Measurements from ENCODE around the gene ADNP2. TPM values are rescaled to one million over a fixed set of nuclear protein-coding genes. Genes with fewer than 3 reads are reported as not detected.

ADNP2 gene
- polyA plus RNA-seq, 1 donor, result 10.5 TPM

DNA sequence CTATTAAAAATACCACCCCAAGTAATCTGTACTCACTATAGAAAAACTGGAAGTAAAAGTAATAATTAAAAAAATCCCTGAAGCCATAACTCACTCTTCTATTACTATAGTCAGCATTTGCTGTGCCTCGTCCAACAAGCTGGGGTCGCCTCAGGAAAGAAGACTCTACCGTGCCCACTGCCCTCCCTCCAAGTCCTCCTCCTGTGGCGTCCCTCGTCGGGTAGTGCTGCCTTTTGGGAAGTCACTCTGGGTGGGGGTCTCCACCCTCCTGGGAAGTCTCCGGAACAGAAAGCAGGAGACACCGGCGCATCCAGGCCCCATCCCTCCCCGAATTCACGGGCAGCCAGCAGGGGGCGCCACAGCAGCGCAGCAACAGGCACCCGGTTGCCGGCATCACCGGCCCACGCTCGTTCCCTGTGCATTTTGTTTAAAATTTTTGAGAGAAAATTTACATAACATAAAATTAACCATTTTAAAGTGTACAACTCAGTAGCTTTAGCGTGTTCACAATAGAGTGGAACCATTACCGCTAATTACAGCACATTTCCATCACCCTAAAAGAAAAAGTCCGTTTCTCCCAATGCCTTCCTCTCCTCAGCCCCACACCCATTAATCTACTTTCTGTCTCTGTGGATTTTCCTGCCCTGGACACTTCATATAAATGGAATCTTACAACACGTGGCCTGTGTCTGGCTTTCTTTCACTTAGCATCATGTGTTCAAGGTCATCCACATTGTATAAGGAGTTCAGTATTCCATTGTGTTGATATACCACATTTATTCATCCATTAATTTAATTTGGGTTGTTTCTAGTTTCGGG, 62.2 kb downstream of the ADNP2 start:
- DNase-seq (ENCODE audit: low read depth), result no peak

DNA sequence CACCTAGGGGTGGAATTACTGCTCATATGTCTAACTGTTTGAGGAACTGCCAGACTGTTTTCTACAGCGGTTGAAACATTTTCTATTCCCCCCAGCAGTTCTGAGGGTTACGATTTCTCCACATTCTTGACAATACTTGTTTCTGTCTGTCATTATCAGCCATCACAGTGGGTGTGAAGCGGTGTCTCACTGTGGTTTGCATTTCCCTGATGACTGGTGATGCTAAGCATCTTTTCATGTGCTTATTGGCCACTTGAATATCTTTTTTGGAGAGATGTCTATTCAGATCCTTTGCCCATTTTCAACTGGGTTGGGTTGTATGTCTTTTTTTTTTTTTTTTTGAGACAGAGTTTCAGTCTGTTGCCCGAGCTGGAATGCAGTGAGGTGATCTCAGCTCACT, 63.0 kb downstream of the ADNP2 start:
- no peak for DNase-seq (ENCODE audit: low read depth)

DNA sequence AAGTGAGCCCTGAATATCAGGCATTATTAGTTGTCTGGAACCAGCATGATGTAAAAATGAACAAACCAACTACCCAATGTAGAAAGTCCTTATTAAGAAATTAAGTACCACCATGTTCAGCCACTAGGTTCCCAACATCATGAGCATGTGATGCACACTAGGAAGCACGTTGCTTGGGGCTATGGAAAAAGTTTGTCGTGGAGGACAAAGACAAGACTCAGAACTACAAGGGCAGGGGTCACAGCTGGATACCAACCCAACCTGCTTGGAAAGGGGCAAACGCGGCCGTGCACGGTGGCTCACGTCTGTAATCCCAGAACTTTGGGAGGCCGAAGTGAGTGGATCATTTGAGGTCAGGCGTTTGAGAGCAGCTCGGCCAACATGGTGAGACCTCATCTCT, 64.0 kb downstream of the ADNP2 start:
- DNase-seq (ENCODE audit: low read depth), result no peak

DNA sequence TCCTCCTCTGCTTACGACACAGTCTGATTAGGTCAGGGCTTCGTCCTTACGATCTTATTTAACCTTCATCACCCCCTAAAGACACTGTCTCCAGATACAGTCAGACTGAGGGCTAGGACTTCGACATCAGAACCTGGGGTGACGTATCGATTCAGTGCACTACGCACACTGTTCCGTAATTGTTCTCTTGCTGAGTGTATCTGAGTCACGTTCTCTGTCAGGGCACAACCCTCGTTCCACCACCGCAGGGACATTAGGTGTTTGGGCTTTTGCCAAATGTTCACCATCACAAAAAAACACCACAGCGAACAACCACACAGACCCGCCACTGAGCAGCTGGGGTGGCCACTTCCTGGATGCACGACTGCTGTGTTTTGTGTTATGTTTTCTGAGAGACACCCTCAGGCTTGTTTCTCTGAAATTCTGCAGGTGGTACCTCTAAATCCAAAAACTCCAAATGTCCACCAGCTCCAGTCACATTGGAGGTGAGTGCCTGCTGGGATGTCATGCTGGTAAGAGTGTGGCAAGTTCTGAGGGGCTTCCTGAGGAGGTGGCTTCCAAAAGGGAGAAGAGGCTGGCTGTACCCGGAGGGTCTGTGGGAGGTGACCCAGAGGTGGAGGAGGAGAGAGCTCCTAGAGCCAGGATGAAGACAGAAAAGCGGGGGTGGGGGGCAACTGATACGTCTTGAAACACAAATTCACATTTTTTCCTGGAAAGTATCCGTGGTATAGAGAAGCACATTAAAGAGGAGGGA, 66.6 kb downstream of the ADNP2 start:
- no peak for DNase-seq (ENCODE audit: low read depth)

DNA sequence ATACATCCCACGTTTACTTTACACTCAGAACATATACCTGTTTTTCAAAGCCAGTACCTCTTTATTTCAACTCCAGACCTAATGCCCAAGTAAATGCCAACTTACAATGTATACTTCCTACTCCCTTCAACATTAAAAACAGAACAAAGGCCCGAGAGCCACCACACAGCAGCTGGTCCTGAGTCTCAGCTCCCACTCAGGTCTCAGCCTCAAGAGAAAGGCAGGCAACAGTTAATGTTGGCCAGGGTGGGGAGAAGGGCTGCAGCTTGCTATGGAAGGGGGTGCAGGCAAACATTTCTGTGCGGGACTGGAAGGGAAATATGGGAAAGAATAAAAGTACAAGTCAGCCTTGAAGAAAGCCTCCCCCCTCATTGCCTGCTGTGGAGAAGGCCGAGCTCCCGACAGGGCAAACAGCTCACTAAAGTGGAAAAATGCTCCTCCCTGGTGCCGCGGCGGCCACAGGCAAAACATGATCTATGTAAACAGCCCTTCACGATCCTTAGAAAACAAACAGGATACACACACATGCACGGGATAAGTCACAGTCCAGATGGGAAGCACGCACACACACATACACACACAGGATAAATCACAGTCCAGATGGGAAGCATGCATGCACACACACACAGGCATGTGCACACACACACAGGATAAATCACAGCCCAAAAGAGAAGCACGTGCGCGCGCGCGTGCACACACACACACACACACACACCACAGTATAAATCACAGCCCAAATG, 67.4 kb downstream of the ADNP2 start:
- no peak for DNase-seq (ENCODE audit: low read depth)

DNA sequence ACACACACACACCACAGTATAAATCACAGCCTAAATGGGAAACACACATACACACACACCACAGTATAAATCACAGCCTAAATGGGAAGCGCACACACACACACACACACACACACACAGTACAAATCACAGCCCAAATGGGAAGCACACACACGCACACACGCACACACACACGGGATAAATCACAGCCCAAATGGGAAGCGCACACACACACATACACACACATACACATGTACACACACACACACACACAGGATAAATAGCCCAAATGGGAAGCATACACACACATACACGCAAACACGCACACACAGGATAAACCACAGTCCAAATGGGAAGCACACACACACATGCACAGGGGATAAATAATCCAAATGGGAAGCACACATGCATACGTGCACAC, 68.1 kb downstream of the ADNP2 start:
- DNase-seq (ENCODE audit: low read depth), result no peak

DNA sequence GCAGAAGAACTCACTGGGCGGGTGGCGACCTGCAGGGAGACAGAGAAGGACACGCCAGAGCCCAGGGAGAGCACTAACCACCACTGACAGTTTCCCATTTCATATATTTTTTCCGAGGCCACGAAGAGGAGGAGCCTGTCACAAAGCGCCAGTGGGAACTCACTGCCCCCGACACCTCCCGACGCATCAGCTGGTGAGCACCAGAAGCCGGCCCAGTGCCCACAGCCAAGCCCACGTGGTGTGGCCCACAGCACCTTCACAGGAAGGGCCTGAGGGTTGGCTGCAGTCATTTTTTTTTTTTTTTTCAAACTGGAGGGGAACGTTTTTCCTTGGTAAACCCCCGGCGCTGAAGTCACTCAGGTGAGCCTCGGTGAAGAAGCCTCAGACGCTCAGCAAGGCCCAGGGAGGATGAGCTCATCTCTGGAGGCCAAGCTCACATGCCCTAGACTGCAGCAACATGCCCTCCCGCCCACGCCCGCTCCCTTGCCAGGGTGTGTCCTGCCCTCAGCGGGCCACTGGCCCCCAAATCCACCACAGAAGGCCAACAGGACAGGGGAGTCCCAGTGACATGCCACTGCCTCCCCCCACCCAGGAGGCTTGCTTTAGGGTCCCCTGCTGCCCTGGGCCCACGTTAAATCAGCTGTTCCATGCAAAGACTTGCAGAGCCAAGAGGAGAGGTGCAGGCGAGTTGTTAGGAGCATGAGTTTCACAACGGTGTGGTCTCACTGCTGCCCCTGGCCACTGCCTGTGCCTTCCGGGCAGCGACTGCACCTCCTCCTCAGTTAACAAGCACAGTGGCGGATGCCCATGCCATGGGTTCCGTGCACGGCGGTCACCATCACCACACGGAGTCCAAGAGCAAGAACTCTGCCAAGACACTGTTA, 70.1 kb downstream of the ADNP2 start:
- DNase-seq (ENCODE audit: low read depth), result no peak

DNA sequence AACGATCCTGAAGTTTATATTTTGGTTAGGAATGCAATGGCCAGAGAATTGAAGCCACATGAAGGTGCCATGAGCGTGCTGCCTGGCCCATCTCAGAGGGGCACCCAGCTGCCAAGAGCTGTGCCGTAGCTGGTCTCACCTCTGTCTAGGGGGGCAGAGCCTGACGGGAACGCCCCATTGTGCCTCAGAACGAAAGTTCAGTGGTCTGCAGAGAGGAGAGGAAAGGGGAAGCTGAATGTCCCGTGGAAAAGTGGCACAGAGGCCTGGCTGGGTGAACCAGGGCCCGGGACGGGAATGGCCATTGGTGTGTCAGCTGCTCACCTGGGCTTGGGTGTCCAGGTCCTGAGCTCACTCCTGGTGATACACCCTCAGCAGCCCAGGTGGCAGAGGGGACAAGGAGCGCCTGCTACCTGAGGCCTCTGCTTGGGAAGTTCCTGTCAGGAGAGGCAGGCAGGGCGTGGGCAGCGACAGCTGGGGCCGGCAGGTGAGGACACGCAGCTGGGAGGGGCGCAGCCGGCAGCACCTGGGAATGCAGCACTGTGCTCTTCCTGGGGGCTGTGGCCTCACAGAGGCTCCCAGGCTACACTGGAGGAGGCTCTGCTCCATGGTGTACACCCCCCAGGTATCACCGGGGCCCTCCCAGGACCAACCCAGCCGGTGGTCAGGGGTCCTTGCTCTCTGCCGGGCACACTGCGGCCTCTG, 70.9 kb downstream of the ADNP2 start:
- no peak for DNase-seq (ENCODE audit: low read depth)

DNA sequence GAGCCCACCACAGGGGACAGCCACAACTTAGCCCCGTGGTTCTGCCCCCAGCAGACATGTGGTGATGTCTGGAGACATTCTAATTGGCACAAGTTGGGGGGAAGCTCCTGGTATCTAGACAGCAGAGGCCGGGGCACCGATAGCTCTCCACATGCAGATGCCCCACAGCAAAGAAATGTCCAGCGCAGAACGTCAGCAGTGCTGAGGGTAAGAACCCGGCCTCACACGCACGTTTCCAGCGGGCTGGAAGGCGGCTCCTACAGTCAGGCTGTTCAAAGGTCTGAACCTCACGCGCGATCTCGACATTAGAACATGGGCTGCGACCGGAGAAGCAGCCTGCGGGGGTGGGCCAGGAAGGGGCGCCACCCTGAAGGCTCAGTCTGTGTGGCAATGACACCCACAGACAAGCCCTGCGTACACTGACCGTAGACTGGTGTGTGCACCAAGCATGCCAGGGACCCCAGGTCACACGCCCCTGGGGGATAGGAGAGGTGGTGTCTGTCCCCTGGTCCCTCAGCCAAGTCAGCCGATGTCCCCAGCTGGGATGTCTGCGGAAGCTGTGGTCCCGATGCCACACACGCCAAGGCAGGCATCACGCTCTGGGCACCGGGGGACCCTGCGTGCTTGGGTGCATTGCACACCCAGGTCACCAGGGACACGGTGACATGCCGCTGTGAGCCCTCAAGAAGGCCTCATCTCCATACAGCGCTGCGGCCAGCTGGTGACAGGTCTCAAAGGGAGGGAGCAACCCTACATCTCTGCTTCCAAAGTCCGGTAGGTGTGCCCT, 71.9 kb downstream of the ADNP2 start:
- no peak for DNase-seq (ENCODE audit: low read depth)

DNA sequence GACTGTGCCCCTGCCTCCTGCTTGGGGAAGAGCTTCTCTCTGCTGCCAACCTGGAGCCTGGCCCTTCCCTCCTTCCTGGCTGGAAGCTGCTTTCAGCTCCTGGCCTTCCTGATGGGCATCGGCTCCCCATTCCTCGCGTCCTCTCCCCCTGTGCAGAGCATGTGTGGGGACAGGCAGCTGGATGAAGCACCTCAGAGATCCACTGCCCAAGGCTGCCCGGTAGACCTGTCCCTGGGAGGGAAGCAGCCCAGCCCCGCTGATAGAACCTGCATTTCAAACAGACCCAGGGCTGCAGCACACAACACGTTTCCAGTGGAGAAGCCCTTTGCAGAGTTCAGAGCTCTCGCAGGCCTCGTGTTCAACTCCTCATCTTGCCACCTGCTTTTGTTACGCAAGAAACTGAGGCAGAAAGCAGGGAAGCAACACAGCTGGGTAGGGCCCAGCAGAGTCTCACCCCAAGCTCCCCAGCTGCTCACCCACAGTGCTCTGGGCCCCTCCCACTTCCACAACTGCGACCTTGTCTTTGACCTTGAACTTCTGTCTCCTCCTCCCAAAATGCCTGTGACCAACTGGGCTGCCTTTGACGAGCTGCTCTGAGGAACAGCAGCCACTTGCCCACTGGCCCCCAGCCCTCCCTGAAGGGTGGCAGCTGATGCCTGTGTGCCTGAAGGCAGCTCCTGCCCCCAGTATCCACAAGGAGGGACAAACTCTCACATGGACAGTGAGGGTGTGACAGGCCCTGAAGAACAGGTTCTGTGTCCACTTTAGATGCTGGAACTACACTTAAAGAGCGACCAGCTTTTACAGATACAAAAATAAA, 72.8 kb downstream of the ADNP2 start:
- DNase-seq (ENCODE audit: low read depth), result no peak

DNA sequence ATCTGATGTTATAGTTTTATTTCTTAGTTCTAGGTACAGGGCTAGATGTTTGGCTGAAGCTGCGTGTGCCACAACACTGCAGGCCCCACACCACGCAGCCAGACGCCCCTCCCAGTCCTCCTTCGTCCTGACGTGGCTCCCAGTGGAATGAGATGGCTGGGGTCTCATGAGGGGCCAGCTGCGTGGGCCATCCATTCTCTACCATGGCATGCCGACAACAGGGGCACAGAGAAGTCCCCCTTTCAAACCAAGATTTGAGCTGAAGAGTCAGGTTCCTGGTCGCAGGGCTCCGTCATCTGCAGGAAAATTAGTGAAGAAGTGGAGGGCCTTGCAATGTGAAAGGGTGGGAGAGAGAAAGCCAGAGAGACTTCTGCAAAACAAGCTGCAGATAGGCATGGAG, 73.8 kb downstream of the ADNP2 start:
- no peak for DNase-seq (ENCODE audit: low read depth)

DNA sequence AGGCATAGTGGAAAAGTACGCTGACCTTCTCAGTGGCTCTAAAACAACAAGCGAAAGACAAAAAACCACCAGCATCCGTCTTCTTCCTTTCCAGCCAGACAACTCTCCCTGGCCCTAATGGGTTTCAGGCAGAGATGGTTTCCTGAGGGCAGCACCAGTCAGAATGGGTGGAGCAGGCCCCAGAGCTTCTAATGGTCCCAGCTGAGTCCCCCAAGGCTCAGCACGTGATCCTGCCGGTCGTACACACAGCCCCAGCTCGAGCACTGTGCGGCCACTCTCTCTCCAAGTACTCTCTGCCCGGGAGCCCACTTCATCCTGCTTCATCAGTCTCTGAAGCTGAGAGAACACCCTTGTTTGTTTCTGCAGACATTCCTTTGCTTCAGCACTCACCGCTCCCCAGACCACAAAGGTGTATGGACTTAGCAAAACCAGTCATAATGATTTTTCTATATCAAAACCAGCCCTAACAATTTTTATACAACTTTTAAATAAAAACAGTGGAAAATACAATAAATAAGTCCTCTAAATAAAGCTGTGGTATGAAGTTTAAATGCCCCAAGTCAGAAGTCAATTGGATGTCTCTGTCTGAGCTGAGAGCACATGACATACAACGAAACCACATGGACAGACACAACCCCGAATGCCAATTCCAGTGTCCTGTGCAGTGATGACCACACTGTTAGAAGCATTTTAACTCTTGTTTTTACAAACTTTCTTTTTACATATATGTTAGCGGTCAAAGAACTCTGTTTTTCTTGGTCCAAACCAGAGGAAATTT, 74.4 kb downstream of the ADNP2 start:
- DNase-seq (ENCODE audit: low read depth), result no peak

DNA sequence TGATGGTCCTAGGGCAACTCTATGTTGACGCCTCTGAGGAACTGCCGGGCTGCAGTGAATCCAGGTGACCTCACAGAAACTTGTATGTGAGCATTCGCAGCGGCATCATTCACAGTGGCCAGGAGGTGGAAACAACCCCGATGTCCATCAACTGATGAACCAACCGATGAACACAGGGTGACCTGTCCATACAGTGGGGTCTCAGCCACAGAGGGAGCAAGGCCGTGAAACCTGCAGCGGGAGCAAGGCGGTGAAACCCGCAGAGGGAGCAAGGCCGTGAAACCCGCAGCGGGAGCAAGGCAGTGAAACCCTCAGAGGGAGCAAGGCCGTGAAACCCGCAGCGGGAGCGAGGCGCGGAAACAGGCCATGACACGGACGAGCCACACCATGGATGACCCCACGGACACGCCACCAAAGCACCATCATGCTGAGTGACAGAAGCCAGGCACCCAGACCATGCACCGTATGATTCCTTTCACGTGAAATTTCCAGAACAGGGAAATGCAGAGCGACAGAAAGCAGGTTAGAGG, 75.2 kb downstream of the ADNP2 start:
- no peak for DNase-seq (ENCODE audit: low read depth)

DNA sequence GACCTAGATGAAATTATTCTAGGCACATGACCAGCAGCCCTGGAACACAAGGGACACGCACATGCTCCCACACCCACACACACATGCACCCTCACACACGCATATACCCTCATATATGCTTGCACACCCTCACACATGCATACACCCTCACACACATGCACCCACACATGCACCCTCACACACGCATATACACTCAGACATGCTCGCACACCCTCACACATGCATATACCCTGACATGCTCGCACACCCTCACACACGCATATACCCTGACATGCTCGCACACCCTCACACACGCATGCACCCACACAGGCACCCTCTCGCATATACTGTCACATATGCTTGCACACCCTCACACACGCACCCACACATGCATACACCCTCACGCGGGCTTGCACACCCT, 76.5 kb downstream of the ADNP2 start:
- DNase-seq (ENCODE audit: low read depth), result no peak

DNA sequence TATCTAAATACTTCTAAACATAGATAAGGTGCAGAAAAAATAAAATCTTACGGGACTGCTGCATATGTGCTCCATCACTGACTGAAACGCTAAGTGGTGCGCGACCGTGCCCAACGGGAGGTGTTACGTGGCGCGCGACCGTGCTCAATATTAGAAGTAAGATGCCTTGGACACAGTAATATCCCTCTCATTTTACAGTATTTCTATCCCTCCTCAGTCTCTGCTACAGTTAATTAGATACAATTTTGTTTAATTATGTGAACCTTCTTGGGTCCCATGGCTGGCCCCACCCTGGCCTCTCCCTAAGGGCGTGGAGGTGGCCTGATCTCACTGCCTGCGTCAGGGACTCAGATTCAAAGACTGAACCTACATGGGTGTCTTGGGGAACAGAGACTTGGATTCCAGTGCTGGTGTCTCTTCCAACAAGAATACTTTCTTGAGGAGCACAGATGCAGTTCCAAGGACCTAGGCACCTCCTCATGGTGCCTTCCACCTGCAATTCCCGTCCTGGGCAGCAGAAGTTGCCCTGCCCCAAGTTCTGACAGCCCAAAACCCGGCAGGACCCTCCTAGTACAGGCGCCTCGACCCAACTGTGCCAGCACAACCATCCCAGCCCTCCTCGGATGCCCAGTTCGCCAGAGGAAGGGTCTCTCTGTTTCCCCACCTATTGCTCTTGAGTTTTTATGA, 79.0 kb downstream of the ADNP2 start:
- DNase-seq (ENCODE audit: low read depth), result no peak

DNA sequence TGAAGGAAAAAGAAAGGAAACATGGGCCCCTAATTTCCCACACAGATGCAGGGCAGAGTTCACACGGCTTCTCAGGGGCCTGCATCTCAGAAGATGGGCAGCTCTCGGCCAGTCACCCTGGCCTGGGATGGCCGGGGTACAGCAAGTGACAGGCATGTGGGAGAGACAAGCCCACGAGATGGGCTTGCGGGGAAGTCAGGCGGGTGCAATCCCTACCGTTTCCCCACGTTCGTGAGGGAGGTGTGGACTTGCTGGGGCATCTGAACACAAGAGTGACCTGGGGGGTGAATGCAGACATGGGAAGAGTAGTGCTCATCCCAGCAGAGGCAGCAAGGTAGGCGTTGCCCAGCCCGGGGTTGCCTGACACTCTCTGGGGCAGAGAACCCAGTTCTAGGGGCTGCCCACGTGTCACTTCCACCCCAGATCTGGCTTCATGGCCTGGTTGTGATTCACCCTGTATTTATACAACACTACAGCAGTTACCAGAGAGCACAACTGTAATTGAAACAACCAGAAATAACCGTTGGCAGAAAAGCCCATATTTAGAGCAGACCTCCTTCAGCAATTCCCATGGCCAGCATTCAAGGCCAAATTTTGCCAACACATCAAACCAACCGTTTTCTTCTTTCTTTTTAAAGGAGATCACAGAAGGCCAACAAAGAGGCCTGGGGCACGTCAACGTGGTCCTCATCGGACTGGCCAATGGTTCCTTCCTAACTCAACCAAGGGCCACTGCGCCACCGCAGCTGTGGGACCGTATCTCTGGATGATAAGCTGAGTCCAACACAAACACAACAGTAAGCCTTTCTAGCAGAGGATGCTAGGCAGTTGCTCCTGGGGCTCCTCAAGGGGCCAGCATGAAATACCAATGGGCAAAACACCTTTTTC, 79.8 kb downstream of the ADNP2 start:
- DNase-seq (ENCODE audit: low read depth), result no peak

DNA sequence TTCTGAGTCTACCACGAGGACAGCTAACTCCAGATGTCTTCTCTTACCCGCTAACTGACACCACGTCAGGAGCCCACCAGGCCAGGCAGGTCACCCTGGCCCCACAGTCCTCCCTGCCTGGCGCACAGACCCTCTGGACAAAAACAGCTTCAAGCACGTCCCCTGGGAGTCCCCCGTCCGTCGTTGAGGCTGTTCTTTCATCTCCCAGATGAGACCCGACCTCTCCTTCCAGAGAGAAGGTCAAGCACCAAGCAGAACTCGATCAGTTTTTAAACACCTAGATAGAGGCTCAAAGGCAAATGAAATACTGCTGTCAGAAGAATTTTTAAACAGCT, 80.4 kb downstream of the ADNP2 start:
- no peak for DNase-seq (ENCODE audit: low read depth)

Data from forelimb muscle (tissue), 1 donor.